Nephron (organoid): ENCODE results near the gene ZRANB1.

ENCODE experiments used
- H3K27ac Mint-ChIP-seq, 3 experiments: 2 replicates each; pipeline ENCODE4 v1.8.0; 2020; ENCODE audit warnings: mixed read lengths in 3 of 3, mild to moderate bottlenecking in 2 of 3, moderate library complexity in 1 of 3
- H3K27me3 Mint-ChIP-seq: 2 replicates; pipeline ENCODE4 v1.8.0; 2021; ENCODE audit warnings: low read depth, mild to moderate bottlenecking, moderate library complexity, mixed read lengths
- H3K36me3 Mint-ChIP-seq: 2 replicates; pipeline ENCODE4 v1.8.0; 2020; ENCODE audit warnings: low read depth, mixed read lengths
- H3K4me1 Mint-ChIP-seq: 2 replicates; pipeline ENCODE4 v1.8.0; 2020; ENCODE audit warnings: mixed read lengths
- H3K4me3 Mint-ChIP-seq, 3 experiments: 2 replicates each; pipeline ENCODE4 v1.8.0; 2020; ENCODE audit warnings: mild to moderate bottlenecking in 3 of 3, mixed read lengths in 3 of 3, moderate library complexity in 2 of 3
- H3K9me3 Mint-ChIP-seq: 2 replicates; pipeline ENCODE4 v1.8.0; 2020; ENCODE audit warnings: mixed read lengths
- TF ChIP-seq, protein P1 (sequence below), 3 experiments: fragments of 200-600 bp; sonication (generic); IDR thresholded peaks; one replicate each; pipeline ENCODE4 v1.5.0; 2021; ENCODE audit warnings: antibody characterized with exemption in 3 of 3; ENCODE audit not compliant: unreplicated experiment in 3 of 3

Gene ZRANB1

GRCh38 chr10:124957404-124957947 lies 15.6 kb downstream of the ZRANB1 start:
- Mint-ChIP-seq H3K27ac (no peak overlapping the region), H3K27me3 (no peaks in the 10 kb centered on the region), H3K4me1 (peaks cover 26% of the 10 kb centered on the region), H3K4me3 (no peak overlapping the region), H3K36me3 (peaks cover 7% of the 10 kb centered on the region), H3K9me3 (no peaks in the 10 kb centered on the region)
- TF ChIP-seq, protein P1, sequence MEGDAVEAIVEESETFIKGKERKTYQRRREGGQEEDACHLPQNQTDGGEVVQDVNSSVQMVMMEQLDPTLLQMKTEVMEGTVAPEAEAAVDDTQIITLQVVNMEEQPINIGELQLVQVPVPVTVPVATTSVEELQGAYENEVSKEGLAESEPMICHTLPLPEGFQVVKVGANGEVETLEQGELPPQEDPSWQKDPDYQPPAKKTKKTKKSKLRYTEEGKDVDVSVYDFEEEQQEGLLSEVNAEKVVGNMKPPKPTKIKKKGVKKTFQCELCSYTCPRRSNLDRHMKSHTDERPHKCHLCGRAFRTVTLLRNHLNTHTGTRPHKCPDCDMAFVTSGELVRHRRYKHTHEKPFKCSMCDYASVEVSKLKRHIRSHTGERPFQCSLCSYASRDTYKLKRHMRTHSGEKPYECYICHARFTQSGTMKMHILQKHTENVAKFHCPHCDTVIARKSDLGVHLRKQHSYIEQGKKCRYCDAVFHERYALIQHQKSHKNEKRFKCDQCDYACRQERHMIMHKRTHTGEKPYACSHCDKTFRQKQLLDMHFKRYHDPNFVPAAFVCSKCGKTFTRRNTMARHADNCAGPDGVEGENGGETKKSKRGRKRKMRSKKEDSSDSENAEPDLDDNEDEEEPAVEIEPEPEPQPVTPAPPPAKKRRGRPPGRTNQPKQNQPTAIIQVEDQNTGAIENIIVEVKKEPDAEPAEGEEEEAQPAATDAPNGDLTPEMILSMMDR (IDR thresholded peaks at IDR 0.05; ENCODE audit: unreplicated experiment in 3 of 3), result no peak

DNA sequence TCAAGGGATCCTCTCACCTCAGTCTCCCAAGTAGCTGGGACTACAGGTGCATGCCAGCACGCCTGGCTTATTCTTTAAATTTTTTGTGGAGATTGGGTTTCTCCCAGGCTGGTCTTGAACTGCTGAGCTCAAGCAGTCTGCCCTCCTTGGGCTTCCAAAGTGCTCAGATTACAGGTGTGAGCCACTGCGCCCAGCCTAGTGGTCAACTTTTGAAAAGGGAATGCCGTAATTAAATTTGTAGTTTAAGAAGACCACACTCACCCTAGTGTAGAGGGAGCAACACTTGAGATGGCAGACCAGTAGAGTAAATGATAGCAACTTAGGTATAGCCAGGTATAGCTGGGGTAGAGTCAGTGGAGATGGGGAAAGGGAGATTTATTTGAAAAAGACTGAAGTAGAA lies 17.6 kb downstream of the ZRANB1 start:
- Mint-ChIP-seq H3K4me3 (no peak overlapping the region), H3K36me3 (no peaks in the 10 kb centered on the region), H3K27ac (no peak overlapping the region), H3K4me1 (peaks cover 18% of the 10 kb centered on the region), H3K9me3 (no peaks in the 10 kb centered on the region), H3K27me3 (no peaks in the 10 kb centered on the region)
- TF ChIP-seq, protein P1 (IDR thresholded peaks at IDR 0.05; ENCODE audit: unreplicated experiment in 3 of 3), result no peak

- Mint-ChIP-seq H3K27ac (no peak overlapping the region), H3K9me3 (no peaks in the 10 kb centered on the region), H3K4me1 (peaks cover 22% of the 10 kb centered on the region), H3K4me3 (no peak overlapping the region), H3K36me3 (peaks cover under 1% of the 10 kb centered on the region), H3K27me3 (no peaks in the 10 kb centered on the region)
- TF ChIP-seq, protein P1 (IDR thresholded peaks at IDR 0.05; ENCODE audit: unreplicated experiment in 3 of 3), result no peak
Observed at GRCh38 chr10:124961248-124961570, 19.3 kb downstream of the ZRANB1 start.

DNA sequence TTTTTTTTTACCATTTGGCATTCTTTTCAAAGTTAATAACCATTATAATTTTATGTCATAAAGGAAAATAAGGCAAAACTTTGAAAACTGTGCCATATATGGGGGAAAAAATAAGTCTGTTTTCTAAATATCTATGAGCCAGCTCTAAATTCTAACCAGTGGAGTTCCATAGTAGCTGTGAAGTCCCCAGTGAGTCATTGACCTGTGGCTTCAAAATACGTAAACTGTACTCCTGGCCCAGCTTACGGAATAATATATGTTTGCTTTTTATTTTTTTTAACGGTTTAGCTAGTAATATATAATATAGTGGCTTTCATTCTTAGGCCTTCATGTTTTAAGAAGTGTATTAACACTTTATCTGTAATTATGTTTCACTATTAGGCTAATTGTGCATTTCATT lies 20.5 kb downstream of the ZRANB1 start:
- peaks cover 22% of the 10 kb centered on the region for H3K4me1 Mint-ChIP-seq
- TF ChIP-seq, protein P1 (IDR thresholded peaks at IDR 0.05; ENCODE audit: unreplicated experiment in 3 of 3), result no peak
- H3K9me3 Mint-ChIP-seq, result no peaks in the 10 kb centered on the region
- H3K4me3 Mint-ChIP-seq, result no peak overlapping the region
- no peaks in the 10 kb centered on the region for H3K27me3 Mint-ChIP-seq
- no peak overlapping the region for H3K27ac Mint-ChIP-seq
- H3K36me3 Mint-ChIP-seq, result peaks cover 11% of the 10 kb centered on the region

- TF ChIP-seq, protein P1 (IDR thresholded peaks at IDR 0.05; ENCODE audit: unreplicated experiment in 3 of 3), result no peak
- H3K9me3 Mint-ChIP-seq, result no peaks in the 10 kb centered on the region
- H3K36me3 Mint-ChIP-seq, result peaks cover 24% of the 10 kb centered on the region
- H3K27ac Mint-ChIP-seq, result peak overlapping the region in 1 of 3 experiments; percentile 18
- H3K27me3 Mint-ChIP-seq, result no peaks in the 10 kb centered on the region
- H3K4me3 Mint-ChIP-seq, result no peak overlapping the region
- peaks cover 31% of the 10 kb centered on the region for H3K4me1 Mint-ChIP-seq
Observed at GRCh38 chr10:124963866-124964720, 22.2 kb downstream of the ZRANB1 start.

DNA sequence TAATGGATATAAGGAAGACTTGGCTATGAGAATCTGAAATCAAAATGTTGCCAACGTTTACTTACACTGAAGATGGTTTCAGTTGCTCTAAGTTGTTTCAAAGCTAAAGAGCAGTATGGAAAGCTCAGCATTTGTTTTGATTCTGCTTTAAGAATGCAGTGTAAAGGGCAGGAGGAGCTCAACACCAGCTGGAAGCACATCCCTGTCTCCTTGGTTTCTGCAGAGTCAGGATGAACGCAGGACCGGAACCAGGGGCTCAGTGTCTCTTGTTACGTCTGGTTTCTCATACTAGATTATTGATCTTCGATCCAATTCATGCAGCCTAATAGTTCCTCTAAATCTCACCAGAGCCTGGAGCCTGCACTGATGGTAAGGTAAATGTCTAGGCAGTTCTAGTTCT lies 24.1 kb downstream of the ZRANB1 start:
- peaks cover 30% of the 10 kb centered on the region for H3K36me3 Mint-ChIP-seq
- peak overlapping the region in 2 of 3 experiments; percentile 20 to 35 for H3K4me3 Mint-ChIP-seq
- H3K27me3 Mint-ChIP-seq, result no peaks in the 10 kb centered on the region
- TF ChIP-seq, protein P1 (IDR thresholded peaks at IDR 0.05; ENCODE audit: unreplicated experiment in 3 of 3), result no peak
- no peaks in the 10 kb centered on the region for H3K9me3 Mint-ChIP-seq
- H3K4me1 Mint-ChIP-seq, result peaks cover 35% of the 10 kb centered on the region
- peak overlapping the region; percentile 75 to 83 (median 80) for H3K27ac Mint-ChIP-seq
